BLaER1 treated with 17β-estradiol and CSF1 and Interleukin-3, amounts not matched to agents 10 nM and 100 nM (cell line): ENCODE data around the gene KLHL17.
"Not testable (repeated sequence)": the region's sequence is repeated elsewhere in the genome, so short reads cannot be mapped to it uniquely, and the experiment has no call there.

Experiments used
- H3K27ac ChIP-seq, 11 experiments: shearing (Covaris generic); formaldehyde crosslinking; 2 replicates each; pipeline ENCODE4 v1.8.1; 2022
- H3K27me3 ChIP-seq, 11 experiments: shearing (Covaris generic); formaldehyde crosslinking; 2 replicates each; pipeline ENCODE4 v1.8.1; 2022
- H3K36me3 ChIP-seq, 11 experiments: shearing (Covaris generic); formaldehyde crosslinking; 2 replicates each; pipeline ENCODE4 v1.8.1; 2022
- H3K4me1 ChIP-seq, 10 experiments: shearing (Covaris generic); formaldehyde crosslinking; 2 replicates each; pipeline ENCODE4 v1.8.1; 2022
- H3K4me2 ChIP-seq, 11 experiments: shearing (Covaris generic); formaldehyde crosslinking; 2 replicates each; pipeline ENCODE4 v1.8.1; 2022
- H3K4me3 ChIP-seq, 10 experiments: shearing (Covaris generic); formaldehyde crosslinking; 2 replicates each; pipeline ENCODE4 v1.8.1; 2022
- H3K9ac ChIP-seq, 11 experiments: shearing (Covaris generic); formaldehyde crosslinking; 2 replicates each; pipeline ENCODE4 v1.8.1; 2022
- H3K9me3 ChIP-seq, 11 experiments: shearing (Covaris generic); formaldehyde crosslinking; replicated peaks in 1 of 11; 2 replicates each; pipeline ENCODE4 v1.8.1; 2022
- H4K20me1 ChIP-seq, 11 experiments: shearing (Covaris generic); formaldehyde crosslinking; 2 replicates each; pipeline ENCODE4 v1.8.1; 2022
- Cebpa-rat ChIP-seq, 11 experiments: shearing (Covaris generic); IDR thresholded peaks; 2 replicates each; pipeline ENCODE4 v1.8.1; 2022

KLHL17 gene

DNA sequence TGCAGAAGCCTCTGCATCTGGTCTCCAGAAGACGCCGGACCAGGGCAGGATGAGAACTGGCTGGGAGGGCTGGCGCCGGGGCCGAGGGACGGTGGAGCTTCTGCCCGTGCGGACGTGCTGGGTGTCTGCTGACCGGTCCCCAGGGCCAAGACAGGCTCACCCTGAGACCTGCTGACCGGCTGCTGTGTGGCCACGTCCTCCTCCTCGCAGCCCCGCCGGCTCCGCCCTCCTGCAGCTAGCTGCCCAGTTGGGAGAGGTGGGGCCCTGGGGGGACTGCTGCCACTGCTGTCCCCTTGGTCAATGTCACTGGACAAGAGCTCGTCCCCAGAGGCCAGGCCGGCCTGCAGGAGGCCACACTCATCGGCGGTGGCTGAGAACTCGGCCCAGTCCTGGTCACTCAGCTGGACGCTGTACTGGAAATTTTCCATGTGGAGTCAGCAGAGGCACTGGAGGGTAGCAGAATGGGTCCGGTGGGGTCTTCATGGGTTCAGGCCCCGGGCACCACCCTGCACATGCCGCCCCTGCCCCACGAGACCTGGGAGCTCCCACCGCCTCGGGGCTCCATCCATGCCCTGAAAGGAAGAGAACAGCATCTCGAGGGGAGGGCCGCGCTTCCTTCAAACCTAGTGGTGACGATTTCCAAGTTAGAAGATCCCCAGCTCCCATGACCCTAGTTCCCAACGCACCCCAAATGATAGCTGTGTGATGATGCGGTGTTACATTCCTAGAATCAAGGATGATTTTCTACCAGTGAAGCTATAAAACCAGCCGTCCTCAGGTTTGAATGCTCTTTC is 20.4 kb downstream of the KLHL17 start:
- no peak for TF ChIP-seq Cebpa-rat (IDR thresholded peaks at IDR 0.05)
- H3K9ac ChIP-seq = no peak overlapping the region
- H3K36me3 ChIP-seq = no peaks in the 10 kb centered on the region
- H3K4me1 ChIP-seq = peaks cover 4 to 20% (median 17%) of the 10 kb centered on the region in 10 experiments; a peak in 18 of 20 replicates
- no peak overlapping the region for H3K4me2 ChIP-seq
- H3K27ac ChIP-seq = no peak overlapping the region
- peaks cover 0 to 25% (median 0%) of the 10 kb centered on the region in 11 experiments; a peak in 7 of 22 replicates for H4K20me1 ChIP-seq
- H3K4me3 ChIP-seq = no peak overlapping the region
- H3K27me3 ChIP-seq = peaks cover 14 to 56% (median 29%) of the 10 kb centered on the region in 11 experiments
- 0 out of 22 replicates have a peak, but pooled peaks cover 0 to 4% (median 0%) of the 10 kb centered on the region in 11 experiments for H3K9me3 ChIP-seq

DNA sequence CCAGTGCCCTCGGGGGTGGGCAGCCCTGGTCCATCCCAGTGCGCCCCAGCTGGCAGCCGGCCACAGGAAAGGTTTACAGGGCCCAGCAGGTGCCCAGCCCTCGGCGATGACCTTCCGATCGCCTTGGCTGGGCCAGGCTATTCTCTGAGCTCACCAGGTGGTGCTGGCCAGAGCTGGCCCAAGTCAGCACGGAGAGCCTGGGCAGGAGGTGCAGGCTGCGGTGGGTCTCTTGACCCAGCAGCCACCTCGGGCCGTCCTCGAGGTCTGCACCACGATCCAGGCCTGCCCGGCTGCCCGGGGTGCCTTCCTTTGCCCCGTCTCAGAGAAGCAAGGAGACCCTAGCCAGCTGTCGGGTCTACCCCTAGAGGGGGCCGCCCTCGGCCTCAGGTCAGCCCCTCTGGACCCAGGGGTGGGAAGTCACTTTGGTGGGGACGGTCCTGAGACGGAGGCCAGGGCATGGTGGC is 21.1 kb downstream of the KLHL17 start:
- peak overlapping the region in 8 of 11 experiments; percentile 24 to 60 (median 51); a peak in 15 of 22 replicates for H3K4me2 ChIP-seq
- H3K9me3 ChIP-seq = 0 out of 22 replicates have a peak, but pooled peaks cover 0 to 4% (median 0%) of the 10 kb centered on the region in 11 experiments
- no peak for TF ChIP-seq Cebpa-rat (IDR thresholded peaks at IDR 0.05)

DNA sequence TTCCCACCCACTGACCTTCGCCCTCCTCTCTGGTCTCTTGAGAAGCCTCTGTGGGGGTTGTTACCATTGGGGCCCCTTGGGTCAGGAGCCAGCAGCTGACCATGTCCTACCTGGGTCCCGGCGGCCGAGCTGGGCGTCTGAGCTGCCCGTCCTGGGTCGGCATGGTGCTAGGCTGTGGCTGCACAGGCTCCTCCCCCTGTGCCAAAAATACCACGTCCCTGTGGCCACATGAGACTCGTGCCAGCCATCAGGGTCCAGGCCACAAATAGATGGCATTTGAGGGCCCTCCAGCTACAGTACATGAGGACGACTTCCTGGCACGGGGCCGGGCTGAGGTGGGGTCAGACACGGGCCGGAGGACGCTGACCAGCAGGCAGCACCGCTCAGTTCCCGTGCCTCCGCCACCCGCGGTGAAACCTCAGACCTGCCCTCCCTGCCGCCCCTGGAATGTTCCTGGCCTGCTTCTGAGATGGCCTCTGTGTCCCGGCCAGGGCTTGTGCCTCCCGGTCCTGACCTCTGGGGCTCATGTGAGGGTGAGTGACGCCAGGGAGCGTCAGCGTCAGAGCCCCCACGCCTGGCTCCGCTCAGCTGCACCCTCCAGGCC is 21.7 kb downstream of the KLHL17 start, which contains the start of gene PERM1:
Gene PERM1, minus strand, starts transcription at position 139 of the 604 bp plus-strand sequence. CDS start 1,064 bp downstream, outside the sequence.
- Histone ChIP-seq H3K4me3 (no peak within 1 kb of the TSS), H3K27me3 (peaks cover 17 to 61% (median 30%) of the 10 kb centered on the region in 11 experiments), H3K9me3 (0 out of 22 replicates have a peak, but pooled peaks cover 0 to 4% (median 0%) of the 10 kb centered on the region in 11 experiments), H4K20me1 (peaks cover 0 to 22% (median 0%) of the 10 kb centered on the region in 11 experiments; a peak in 4 of 22 replicates), H3K36me3 (no peaks in the 10 kb centered on the region), H3K4me2 (peak within 1 kb of the TSS in 8 of 11 experiments; percentile 24 to 60 (median 51); a peak in 15 of 22 replicates), H3K27ac (no peak within 1 kb of the TSS), H3K4me1 (peaks cover 0 to 14% (median 11%) of the 10 kb centered on the region in 10 experiments; a peak in 12 of 20 replicates), H3K9ac (peak within 1 kb of the TSS in 3 of 11 experiments; percentile 10 to 35 (median 15); a peak in 3 of 22 replicates)
- TF ChIP-seq Cebpa-rat (IDR thresholded peaks at IDR 0.05) = no peak

More for the DNA sequence above, 21.1 kb downstream of the KLHL17 start:
- no peak overlapping the region for H3K27ac ChIP-seq
- H3K4me1 ChIP-seq = peaks cover 0 to 14% (median 11%) of the 10 kb centered on the region in 10 experiments; a peak in 12 of 20 replicates
- H3K36me3 ChIP-seq = no peaks in the 10 kb centered on the region
- H3K27me3 ChIP-seq = peaks cover 17 to 60% (median 29%) of the 10 kb centered on the region in 11 experiments
- peaks cover 0 to 22% (median 0%) of the 10 kb centered on the region in 11 experiments; a peak in 4 of 22 replicates for H4K20me1 ChIP-seq
- H3K4me3 ChIP-seq = no peak overlapping the region
- peak overlapping the region in 1 of 11 experiments; percentile 35; a peak in 1 of 22 replicates for H3K9ac ChIP-seq

DNA sequence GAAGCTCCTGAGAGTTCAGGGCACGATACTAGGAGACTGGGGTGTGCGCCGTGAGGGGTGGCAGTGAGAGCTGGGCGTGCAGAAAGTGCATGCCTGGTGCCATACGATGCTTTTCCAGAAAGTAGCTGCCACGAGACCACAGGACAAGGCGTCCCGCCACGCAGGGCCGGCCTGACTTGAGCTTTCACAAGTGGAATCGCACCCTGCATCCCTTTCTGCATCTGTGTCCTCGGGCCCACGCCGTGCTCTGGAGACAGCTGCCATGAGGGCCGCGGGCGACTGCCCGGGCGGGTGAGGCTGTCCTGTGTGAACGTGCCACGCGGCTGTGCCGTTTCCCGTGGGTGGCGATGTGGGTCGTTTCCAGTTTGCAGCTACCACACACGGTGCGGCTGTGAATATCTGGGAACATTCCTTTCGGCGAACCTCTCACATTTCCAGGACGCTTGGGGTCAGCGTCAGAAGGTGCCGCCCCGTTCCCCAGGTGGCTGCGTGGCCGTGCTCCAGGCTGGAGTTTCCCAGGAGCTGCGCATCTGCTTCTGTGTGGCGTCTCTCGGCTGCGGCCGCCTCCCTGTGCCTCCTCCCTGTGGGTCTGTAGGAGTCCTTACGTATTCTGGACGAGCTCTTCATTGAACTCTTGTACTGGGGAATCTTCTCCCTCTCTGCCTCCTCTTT is 22.5 kb downstream of the KLHL17 start:
- Histone ChIP-seq H3K27me3 (peaks cover 17 to 61% (median 30%) of the 10 kb centered on the region in 11 experiments), H4K20me1 (peaks cover 0 to 22% (median 0%) of the 10 kb centered on the region in 11 experiments; a peak in 4 of 22 replicates), H3K27ac (no peak overlapping the region)

DNA sequence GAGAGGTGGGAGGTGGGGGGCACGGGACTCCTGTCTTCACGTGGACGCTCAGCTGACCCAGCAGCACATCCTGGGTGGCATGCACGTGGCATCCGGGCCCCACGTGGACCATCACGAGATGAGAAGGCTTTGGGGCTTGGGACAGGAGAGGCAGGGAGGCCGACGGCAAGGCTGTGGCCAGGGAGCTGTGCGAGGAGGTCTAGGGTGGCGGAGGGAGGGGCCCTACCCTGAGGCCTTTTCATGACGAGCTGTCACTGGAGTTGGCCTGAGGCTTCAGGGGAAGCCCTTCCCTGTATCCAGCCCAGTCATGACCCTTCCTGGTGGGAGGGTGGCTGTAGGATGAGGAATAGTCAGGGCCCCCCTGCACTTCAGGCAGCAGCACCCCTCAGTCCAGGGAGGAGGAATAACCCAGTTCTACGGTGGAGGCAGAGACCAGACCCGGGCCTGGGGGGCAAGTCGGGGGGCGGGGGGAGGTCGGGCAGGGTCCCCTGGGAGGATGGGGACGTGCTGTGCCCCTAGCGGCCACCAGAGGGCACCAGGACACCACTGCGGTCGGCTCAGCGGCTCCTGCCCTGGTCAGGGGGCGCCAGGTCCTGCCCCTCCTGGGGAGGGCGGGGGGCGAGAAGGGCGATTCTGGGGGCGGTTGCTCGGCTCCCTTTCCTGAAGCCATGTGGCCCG is 23.6 kb downstream of the KLHL17 start:
- H4K20me1 ChIP-seq = peaks cover 0 to 22% (median 0%) of the 10 kb centered on the region in 11 experiments; a peak in 4 of 22 replicates
- H3K27ac ChIP-seq = no peak overlapping the region
- peaks cover 0 to 14% (median 11%) of the 10 kb centered on the region in 10 experiments; a peak in 12 of 20 replicates for H3K4me1 ChIP-seq
- no peak overlapping the region for H3K9ac ChIP-seq
- TF ChIP-seq Cebpa-rat (IDR thresholded peaks at IDR 0.05) = no peak
- no peak overlapping the region; a peak in 2 of 20 replicates for H3K4me3 ChIP-seq
- peak overlapping the region in 7 of 11 experiments; percentile 32 to 66 (median 45); a peak in 10 of 22 replicates for H3K4me2 ChIP-seq
- H3K36me3 ChIP-seq = no peaks in the 10 kb centered on the region
- peaks cover 0 to 9% (median 0%) of the 10 kb centered on the region in 11 experiments; a peak in 1 of 22 replicates for H3K9me3 ChIP-seq
- peaks cover 17 to 70% (median 34%) of the 10 kb centered on the region in 11 experiments for H3K27me3 ChIP-seq

More for the DNA sequence above, 22.5 kb downstream of the KLHL17 start:
- H3K9me3 ChIP-seq = 0 out of 22 replicates have a peak, but pooled peaks cover 0 to 4% (median 0%) of the 10 kb centered on the region in 11 experiments
- H3K4me2 ChIP-seq = peak overlapping the region in 1 of 11 experiments; percentile 25; a peak in 1 of 22 replicates
- peaks cover 0 to 14% (median 11%) of the 10 kb centered on the region in 10 experiments; a peak in 12 of 20 replicates for H3K4me1 ChIP-seq
- no peak overlapping the region for H3K4me3 ChIP-seq
- H3K36me3 ChIP-seq = no peaks in the 10 kb centered on the region
- no peak overlapping the region for H3K9ac ChIP-seq
- TF ChIP-seq Cebpa-rat (IDR thresholded peaks at IDR 0.05) = no peak

DNA sequence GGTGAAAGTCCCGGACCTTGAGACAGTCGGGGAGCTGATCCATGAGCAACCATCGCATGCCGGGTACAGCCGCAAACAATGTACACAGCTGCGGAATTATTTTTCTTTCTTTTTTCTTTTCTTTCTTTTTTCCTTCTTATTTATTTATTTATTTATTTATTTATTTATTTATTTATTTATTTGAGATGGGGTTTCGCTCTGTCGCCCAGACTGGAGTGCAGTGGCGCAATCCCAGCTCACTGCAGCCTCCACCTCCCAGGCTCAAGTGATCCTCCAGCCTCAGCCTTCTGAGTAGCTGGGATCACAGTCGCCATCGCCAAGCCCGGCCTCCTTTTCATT is 24.1 kb downstream of the KLHL17 start:
- H3K36me3 ChIP-seq = no peaks in the 10 kb centered on the region
- no peak overlapping the region for H3K9ac ChIP-seq
- peaks cover 0 to 14% (median 11%) of the 10 kb centered on the region in 10 experiments; a peak in 12 of 20 replicates for H3K4me1 ChIP-seq
- peak overlapping the region in 7 of 11 experiments; percentile 32 to 66 (median 45); a peak in 10 of 22 replicates for H3K4me2 ChIP-seq
- H3K9me3 ChIP-seq = peaks cover 0 to 11% (median 0%) of the 10 kb centered on the region in 11 experiments; a peak in 1 of 22 replicates
- peaks cover 17 to 75% (median 34%) of the 10 kb centered on the region in 11 experiments for H3K27me3 ChIP-seq
- peaks cover 0 to 22% (median 0%) of the 10 kb centered on the region in 11 experiments; a peak in 4 of 22 replicates for H4K20me1 ChIP-seq
- H3K27ac ChIP-seq = no peak overlapping the region
- no peak overlapping the region; a peak in 2 of 20 replicates for H3K4me3 ChIP-seq
- no peak for TF ChIP-seq Cebpa-rat (IDR thresholded peaks at IDR 0.05)

DNA sequence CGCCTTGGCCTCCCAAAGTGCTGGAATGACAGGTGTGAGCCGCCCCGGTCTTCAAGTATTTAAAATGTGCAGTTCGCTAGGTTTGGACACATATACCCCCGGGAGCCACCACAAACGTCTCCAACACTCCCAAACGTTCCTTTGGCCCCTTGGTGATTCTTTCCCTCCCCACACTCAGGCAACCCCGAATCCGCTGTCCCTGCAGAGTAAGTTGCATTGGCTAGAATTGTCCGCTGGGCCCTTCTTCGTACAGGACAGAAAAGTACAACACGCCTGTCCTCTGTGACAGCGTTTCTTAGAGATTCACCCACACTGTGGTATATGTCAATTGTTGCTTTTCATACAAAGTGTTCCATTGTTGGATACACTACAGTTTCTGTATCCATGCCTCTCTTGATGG is 24.7 kb downstream of the KLHL17 start:
- Histone ChIP-seq H3K9ac (no peak overlapping the region), H3K27me3 (peaks cover 17 to 76% (median 34%) of the 10 kb centered on the region in 11 experiments), H4K20me1 (peaks cover 0 to 21% (median 0%) of the 10 kb centered on the region in 11 experiments; a peak in 3 of 22 replicates), H3K4me1 (peaks cover 0 to 14% (median 11%) of the 10 kb centered on the region in 10 experiments; a peak in 12 of 20 replicates), H3K36me3 (no peaks in the 10 kb centered on the region), H3K4me3 (no peak overlapping the region), H3K9me3 (peaks cover 0 to 11% (median 0%) of the 10 kb centered on the region in 11 experiments; a peak in 1 of 22 replicates), H3K4me2 (no peak overlapping the region), H3K27ac (no peak overlapping the region)
- no peak for TF ChIP-seq Cebpa-rat (IDR thresholded peaks at IDR 0.05)

DNA sequence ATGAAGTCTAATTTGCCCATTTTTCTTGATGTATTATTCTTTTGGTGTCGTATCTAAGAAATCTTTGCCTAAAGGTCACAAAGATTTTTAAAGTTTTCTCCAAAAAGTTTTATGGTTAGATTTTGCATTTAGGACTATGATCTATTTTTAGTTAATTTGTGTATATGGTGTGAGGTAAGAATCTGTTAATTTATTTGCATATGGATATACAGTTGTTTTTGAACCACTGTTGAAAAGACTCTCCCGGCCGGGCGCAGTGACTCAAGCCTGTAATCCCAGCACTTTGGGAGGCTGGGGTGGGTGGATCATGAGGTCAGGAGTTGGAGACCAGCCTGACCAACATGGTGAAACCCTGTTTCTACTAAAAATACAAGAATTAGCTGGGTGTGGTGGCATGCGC is 27.7 kb downstream of the KLHL17 start:
- H3K9ac ChIP-seq, H3K4me3 ChIP-seq, H3K27ac ChIP-seq, H3K4me2 ChIP-seq, H4K20me1 ChIP-seq, H3K36me3 ChIP-seq, H3K4me1 ChIP-seq: not testable (repeated sequence)
- Histone ChIP-seq H3K27me3 (peaks cover 15 to 50% (median 29%) of the 10 kb centered on the region in 11 experiments), H3K9me3 (peaks cover 0 to 18% (median 6%) of the 10 kb centered on the region in 11 experiments; a peak in 18 of 22 replicates)

DNA sequence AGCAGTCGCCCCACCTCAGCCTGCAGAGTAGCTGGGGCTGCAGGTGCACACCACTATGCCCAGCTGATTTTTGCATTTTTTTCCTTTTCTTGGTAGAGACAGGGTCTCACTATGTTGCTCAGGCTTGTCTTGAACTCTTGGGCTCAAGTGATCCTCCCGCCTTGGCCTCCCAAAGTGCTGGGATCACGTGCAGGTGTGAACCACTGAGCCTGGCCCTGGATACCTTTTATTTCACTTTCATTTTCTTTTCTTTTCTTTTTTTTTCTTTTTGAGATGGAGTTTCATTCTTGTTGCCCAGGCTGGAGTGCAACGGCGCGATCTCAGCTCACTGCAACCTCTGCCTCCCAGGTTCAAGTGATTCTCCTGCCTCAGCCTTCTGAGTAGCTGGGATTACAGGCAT is 30.9 kb downstream of the KLHL17 start:
- not testable (repeated sequence) for H3K4me3 ChIP-seq, H3K9ac ChIP-seq, H3K4me2 ChIP-seq, H4K20me1 ChIP-seq, H3K36me3 ChIP-seq, H3K27ac ChIP-seq, H3K4me1 ChIP-seq
- Histone ChIP-seq H3K27me3 (peaks cover 21 to 47% (median 33%) of the 10 kb centered on the region in 11 experiments), H3K9me3 (peaks cover 0 to 18% (median 6%) of the 10 kb centered on the region in 11 experiments; a peak in 18 of 22 replicates)
